Measurements from ENCODE around the gene PTH2R. TPM values are rescaled to one million over a fixed set of nuclear protein-coding genes. Genes with fewer than 3 reads are reported as not detected.
A peak's percentile ranks its signal among the peaks of the same experiment; 100 is the strongest.
"Not testable (repeated sequence)": the region's sequence is repeated elsewhere in the genome, so short reads cannot be mapped to it uniquely, and the experiment has no call there.

PTH2R gene
- total RNA-seq, 1 experiment from 2014 or later = not detected

DNA sequence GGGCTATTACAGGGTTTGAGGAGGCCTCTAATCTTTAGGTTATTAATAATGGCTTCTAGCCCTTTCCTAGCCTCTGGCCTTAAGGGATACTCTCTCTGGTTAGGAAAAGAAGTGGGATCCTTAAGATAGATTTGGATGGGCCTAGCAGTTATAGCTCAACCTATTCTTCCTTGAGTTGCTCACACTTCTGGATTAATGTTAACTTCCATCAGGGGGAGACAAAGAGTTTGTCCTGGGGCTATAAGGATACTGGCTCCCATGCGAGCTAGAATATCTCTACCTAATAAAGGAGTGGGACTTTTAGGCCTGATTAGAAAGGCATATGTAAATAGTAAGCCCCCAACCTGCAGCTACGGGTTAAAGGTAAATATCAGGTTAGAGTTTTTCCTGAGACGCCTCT is 14.3 kb upstream of the PTH2R start:
- H3K36me3 ChIP-seq (ENCODE audit: insufficient read depth, low read length, poor library complexity, severe bottlenecking) = no peaks in the 10 kb centered on the region
- H3K4me3 ChIP-seq (ENCODE audit: low read depth, low read length, poor library complexity, severe bottlenecking) = no peak overlapping the region
- H3K4me1 ChIP-seq (ENCODE audit: insufficient read depth, low read length, poor library complexity, severe bottlenecking) = no peaks in the 10 kb centered on the region
- no peaks in the 10 kb centered on the region for H3K27me3 ChIP-seq (replicated peaks; ENCODE audit: insufficient read depth, low read depth, low read length, poor library complexity)
- no peak overlapping the region for H3K27ac ChIP-seq (ENCODE audit: low read depth, low read length, poor library complexity, severe bottlenecking)
- no TSS peak for BruUV-seq (replicated peaks)
- peaks cover 8% of the 10 kb centered on the region for H3K9me3 ChIP-seq (ENCODE audit: low read depth, low read length, poor library complexity, severe bottlenecking)
- no peak for TF ChIP-seq EZH2 (IDR thresholded peaks at IDR 0.05; ENCODE audit: borderline replicate concordance, low read depth, low read length, poor library complexity, severe bottlenecking)
- TF ChIP-seq, protein P1, sequence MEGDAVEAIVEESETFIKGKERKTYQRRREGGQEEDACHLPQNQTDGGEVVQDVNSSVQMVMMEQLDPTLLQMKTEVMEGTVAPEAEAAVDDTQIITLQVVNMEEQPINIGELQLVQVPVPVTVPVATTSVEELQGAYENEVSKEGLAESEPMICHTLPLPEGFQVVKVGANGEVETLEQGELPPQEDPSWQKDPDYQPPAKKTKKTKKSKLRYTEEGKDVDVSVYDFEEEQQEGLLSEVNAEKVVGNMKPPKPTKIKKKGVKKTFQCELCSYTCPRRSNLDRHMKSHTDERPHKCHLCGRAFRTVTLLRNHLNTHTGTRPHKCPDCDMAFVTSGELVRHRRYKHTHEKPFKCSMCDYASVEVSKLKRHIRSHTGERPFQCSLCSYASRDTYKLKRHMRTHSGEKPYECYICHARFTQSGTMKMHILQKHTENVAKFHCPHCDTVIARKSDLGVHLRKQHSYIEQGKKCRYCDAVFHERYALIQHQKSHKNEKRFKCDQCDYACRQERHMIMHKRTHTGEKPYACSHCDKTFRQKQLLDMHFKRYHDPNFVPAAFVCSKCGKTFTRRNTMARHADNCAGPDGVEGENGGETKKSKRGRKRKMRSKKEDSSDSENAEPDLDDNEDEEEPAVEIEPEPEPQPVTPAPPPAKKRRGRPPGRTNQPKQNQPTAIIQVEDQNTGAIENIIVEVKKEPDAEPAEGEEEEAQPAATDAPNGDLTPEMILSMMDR (conservative IDR thresholded peaks at IDR 0.05; ENCODE audit: low read depth, low read length) = peak; percentile 46
- ChIA-PET POLR2A (ENCODE audit: low non-redundant PET) (no interaction called here), CTCF (no interaction called here)
- intact Hi-C loops (cut with micrococcal nuclease; ENCODE audit: unreplicated experiment) = loop anchor here (10.0 kb wide), 1 partner anchor 1803 kb away; no protein-coding TSS in a partner anchor
- DNase-seq (ENCODE audit: low spot score) = peak; percentile 18

DNA sequence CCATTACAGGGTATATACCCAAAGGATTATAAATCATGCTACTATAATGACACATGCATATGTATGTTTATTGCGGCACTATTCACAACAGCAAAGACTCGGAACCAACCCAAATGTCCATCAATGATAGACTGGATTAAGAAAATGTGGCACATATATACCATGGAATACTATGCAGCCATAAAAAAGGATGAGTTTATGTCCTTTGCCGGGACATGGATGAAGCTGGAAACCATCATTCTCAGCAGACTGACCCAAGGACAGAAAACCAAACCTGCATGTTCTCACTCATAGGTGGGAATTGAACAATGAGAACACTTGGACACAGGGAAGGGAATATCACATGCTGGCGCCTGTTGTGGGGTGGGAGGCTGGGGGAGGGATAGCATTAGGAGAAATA is 9.8 kb upstream of the PTH2R start:
- H3K4me3 ChIP-seq (ENCODE audit: low read depth, low read length, poor library complexity, severe bottlenecking); POLR2A ChIA-PET (ENCODE audit: low non-redundant PET); H3K4me1 ChIP-seq (ENCODE audit: insufficient read depth, low read length, poor library complexity, severe bottlenecking); H3K9me3 ChIP-seq (ENCODE audit: low read depth, low read length, poor library complexity, severe bottlenecking); H3K27ac ChIP-seq (ENCODE audit: low read depth, low read length, poor library complexity, severe bottlenecking); BruUV-seq (replicated peaks); DNase-seq (ENCODE audit: low spot score); H3K36me3 ChIP-seq (ENCODE audit: insufficient read depth, low read length, poor library complexity, severe bottlenecking); CTCF ChIA-PET: not testable (repeated sequence)
- H3K27me3 ChIP-seq (replicated peaks; ENCODE audit: insufficient read depth, low read depth, low read length, poor library complexity) = peaks cover 33% of the 10 kb centered on the region
- intact Hi-C loops (cut with micrococcal nuclease; ENCODE audit: unreplicated experiment) = loop anchor here (5.0 to 10.0 kb wide), 3 partner anchors 811 to 1798 kb away; no protein-coding TSS in a partner anchor

DNA sequence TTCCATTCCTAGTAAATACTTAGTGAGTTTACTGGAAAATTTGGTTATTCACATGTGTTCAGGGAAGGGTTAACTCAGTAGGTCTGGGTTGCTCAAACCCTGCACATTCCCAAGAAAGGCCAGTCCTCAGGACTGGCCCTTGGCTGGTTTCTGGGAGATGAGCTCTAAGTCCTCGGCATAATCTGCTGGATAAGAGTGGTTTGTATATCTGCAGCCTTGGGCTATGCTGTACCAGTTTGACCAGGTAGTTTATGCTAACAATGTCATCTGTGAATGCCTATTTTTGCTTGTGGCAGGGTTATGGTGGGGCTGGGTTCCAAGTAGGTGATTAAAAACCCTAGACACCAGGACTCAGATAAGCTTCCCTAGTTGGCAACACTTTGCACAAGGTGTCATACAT is 7.4 kb upstream of the PTH2R start:
- Histone ChIP-seq H3K36me3 (ENCODE audit: insufficient read depth, low read length, poor library complexity, severe bottlenecking) (no peaks in the 10 kb centered on the region), H3K4me1 (ENCODE audit: insufficient read depth, low read length, poor library complexity, severe bottlenecking) (no peaks in the 10 kb centered on the region), H3K27me3 (replicated peaks; ENCODE audit: insufficient read depth, low read depth, low read length, poor library complexity) (peaks cover 57% of the 10 kb centered on the region), H3K27ac (ENCODE audit: low read depth, low read length, poor library complexity, severe bottlenecking) (no peak overlapping the region), H3K9me3 (ENCODE audit: low read depth, low read length, poor library complexity, severe bottlenecking) (peaks cover 4% of the 10 kb centered on the region), H3K4me3 (ENCODE audit: low read depth, low read length, poor library complexity, severe bottlenecking) (no peak overlapping the region)
- TF ChIP-seq EZH2 (IDR thresholded peaks at IDR 0.05; ENCODE audit: borderline replicate concordance, low read depth, low read length, poor library complexity, severe bottlenecking) = no peak
- TF ChIP-seq, protein P1 (conservative IDR thresholded peaks at IDR 0.05; ENCODE audit: low read depth, low read length) = no peak
- CTCF ChIA-PET = no interaction called here
- intact Hi-C loops (cut with micrococcal nuclease; ENCODE audit: unreplicated experiment) = loop anchor here (5.0 to 10.0 kb wide), 3 partner anchors 808 to 1796 kb away; no protein-coding TSS in a partner anchor
- POLR2A ChIA-PET (ENCODE audit: low non-redundant PET) = no interaction called here
- BruUV-seq (replicated peaks) = no TSS peak
- no peak for DNase-seq (ENCODE audit: low spot score)

DNA sequence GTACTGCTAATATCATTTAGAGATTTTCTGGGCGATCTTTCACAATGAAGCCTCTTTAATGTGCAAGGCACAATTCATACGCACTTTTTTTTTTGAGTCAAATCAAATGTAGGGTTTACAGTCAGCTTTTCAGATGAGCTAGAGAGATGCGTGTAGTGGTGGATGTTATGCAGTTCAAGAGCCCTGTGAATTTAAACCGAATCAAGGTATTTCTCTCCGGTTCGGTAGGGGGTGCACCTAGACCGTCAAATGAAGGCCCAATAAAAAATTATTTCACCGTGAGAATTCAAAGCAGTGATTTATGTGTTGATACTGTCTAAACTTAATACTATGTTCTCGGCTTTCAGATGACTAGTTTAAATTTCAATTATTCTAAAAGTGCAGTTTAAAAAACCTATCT is 1.1 kb downstream of the PTH2R start:
- Histone ChIP-seq H3K27me3 (replicated peaks; ENCODE audit: insufficient read depth, low read depth, low read length, poor library complexity) (peaks cover 92% of the 10 kb centered on the region), H3K27ac (ENCODE audit: low read depth, low read length, poor library complexity, severe bottlenecking) (no peak overlapping the region), H3K4me3 (ENCODE audit: low read depth, low read length, poor library complexity, severe bottlenecking) (no peak overlapping the region), H3K9me3 (ENCODE audit: low read depth, low read length, poor library complexity, severe bottlenecking) (no peaks in the 10 kb centered on the region), H3K4me1 (ENCODE audit: insufficient read depth, low read length, poor library complexity, severe bottlenecking) (no peaks in the 10 kb centered on the region), H3K36me3 (ENCODE audit: insufficient read depth, low read length, poor library complexity, severe bottlenecking) (no peaks in the 10 kb centered on the region)
- TF ChIP-seq, protein P1 (conservative IDR thresholded peaks at IDR 0.05; ENCODE audit: low read depth, low read length) = peak; percentile 42
- peak; percentile 27 for TF ChIP-seq EZH2 (IDR thresholded peaks at IDR 0.05; ENCODE audit: borderline replicate concordance, low read depth, low read length, poor library complexity, severe bottlenecking)
- intact Hi-C loops (cut with micrococcal nuclease; ENCODE audit: unreplicated experiment) = loop anchor here (5.0 to 10.0 kb wide), 2 partner anchors 1015 to 1147 kb away; partner anchors contain the start of gene MAP2
- BruUV-seq (replicated peaks) = no TSS peak
- DNase-seq (ENCODE audit: low spot score) = peak; percentile 39
- ChIA-PET CTCF (interaction anchor here (0.7 kb wide), 3 partner anchors 927 to 1791 kb away, joined by 3 to 4 read pairs (median 3); no protein-coding TSS in a partner anchor), POLR2A (ENCODE audit: low non-redundant PET) (interaction anchor here (0.6 kb wide), 1 partner anchor 1885 kb away, joined by 3 read pairs; no protein-coding TSS in a partner anchor)
